Duodenal mucosa (tissue), 2 donors: ENCODE results near the gene LORICRIN.

Experiments used
- H3K27ac ChIP-seq: one replicate; pipeline ENCODE4 v1.7.0; 2013; ENCODE audit warnings: low read depth, low read length
- H3K27me3 ChIP-seq, 2 donors: one replicate each; pipeline ENCODE4 v1.7.0; 2013; ENCODE audit warnings: low read length in 2 of 2, control low read depth in 1 of 2; ENCODE audit not compliant: insufficient read depth in 2 of 2, control insufficient read depth in 1 of 2
- H3K36me3 ChIP-seq, 2 donors: one replicate each; pipeline ENCODE4 v1.7.0; 2013; ENCODE audit warnings: low read length in 2 of 2, control low read depth in 1 of 2; ENCODE audit not compliant: insufficient read depth in 2 of 2, control insufficient read depth in 1 of 2
- H3K4me1 ChIP-seq, 2 donors: one replicate each; pipeline ENCODE4 v1.7.0; 2013; ENCODE audit warnings: low read length in 2 of 2, control low read depth in 1 of 2; ENCODE audit not compliant: insufficient read depth in 2 of 2, control insufficient read depth in 1 of 2
- H3K4me3 ChIP-seq, 2 donors: one replicate each; pipeline ENCODE4 v1.7.0; 2013; ENCODE audit warnings: low read length in 2 of 2, low read depth in 1 of 2
- H3K9ac ChIP-seq, 2 donors: one replicate each; pipeline ENCODE4 v1.7.0; 2013; ENCODE audit warnings: low read length in 2 of 2, low read depth in 1 of 2
- H3K9me3 ChIP-seq, 2 donors: one replicate each; pipeline ENCODE4 v1.7.0; 2013; ENCODE audit warnings: low read length in 2 of 2, control low read depth in 1 of 2; ENCODE audit not compliant: control insufficient read depth in 1 of 2

The LORICRIN gene

DNA sequence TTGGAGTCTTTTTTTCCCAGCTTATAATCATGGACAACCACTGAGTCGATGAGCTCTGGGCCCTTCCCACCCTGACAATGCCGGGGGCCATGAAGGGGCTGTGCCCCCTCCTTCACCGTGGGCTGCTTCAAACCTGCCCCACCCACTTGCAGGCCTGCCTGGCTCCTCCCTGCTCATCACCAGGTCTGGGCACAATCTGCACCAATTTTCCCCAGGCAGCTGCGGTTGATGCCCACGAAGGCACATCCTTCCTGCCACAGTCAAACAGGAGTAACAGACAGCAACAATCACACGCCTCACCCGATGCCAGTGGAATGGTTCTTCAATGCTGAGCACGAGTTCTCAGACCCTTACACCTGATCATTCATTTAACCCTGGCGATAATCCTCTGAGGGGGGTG, 34.4 kb downstream of the LORICRIN start:
- Histone ChIP-seq H3K4me3 (no peak overlapping the region), H3K4me1 (no peaks in the 10 kb centered on the region), H3K27me3 (peaks cover 0 to 2% of the 10 kb centered on the region in 2 donors), H3K27ac (no peak overlapping the region), H3K9me3 (no peaks in the 10 kb centered on the region), H3K36me3 (no peaks in the 10 kb centered on the region), H3K9ac (no peak overlapping the region)

DNA sequence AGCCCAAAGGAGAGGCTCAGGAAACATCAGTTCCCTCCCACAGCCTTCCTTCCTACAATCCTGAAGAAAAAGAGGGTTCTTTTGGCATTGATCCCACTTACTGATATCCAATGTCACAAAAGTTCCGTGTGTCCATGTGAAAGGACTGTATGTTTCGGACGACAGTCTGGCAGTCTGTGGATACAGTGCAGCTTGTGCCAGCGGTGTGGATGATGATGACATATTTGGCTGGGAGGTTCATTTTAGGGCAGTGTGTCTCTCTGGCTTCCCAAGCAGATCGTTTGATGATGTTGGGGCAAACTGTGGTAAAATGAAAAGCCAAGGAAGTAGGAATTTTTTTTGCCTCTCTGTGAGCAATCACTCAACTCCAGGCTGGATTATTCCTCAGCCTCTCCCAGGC, 42.8 kb downstream of the LORICRIN start:
- no peaks in the 10 kb centered on the region for H3K4me1 ChIP-seq
- H3K9ac ChIP-seq, result no peak overlapping the region
- no peak overlapping the region for H3K27ac ChIP-seq
- H3K9me3 ChIP-seq, result no peaks in the 10 kb centered on the region
- peaks cover 0 to 6% of the 10 kb centered on the region in 2 donors for H3K27me3 ChIP-seq
- H3K4me3 ChIP-seq, result no peak overlapping the region
- H3K36me3 ChIP-seq, result no peaks in the 10 kb centered on the region

DNA sequence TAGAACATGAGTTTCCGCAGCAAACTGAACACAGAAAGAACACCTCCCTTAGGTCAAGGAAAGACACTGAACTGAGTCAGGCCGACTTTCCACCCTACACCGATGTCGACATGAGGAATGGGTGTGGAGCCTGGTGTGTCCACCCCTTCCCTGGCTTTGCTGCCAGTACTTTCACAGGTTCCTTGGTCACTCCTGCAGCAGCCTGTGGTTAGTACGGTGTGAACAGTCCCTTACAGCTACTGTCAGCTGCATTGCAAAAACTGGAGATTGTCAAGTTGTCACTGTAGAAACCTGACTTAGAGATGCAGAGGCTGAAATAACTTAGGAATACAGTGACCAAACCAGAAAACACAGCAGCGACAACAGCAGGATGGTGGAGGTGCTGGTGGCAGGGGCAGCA, 46.2 kb downstream of the LORICRIN start:
- no peak overlapping the region for H3K9ac ChIP-seq
- H3K4me1 ChIP-seq, result no peaks in the 10 kb centered on the region
- no peak overlapping the region for H3K27ac ChIP-seq
- H3K9me3 ChIP-seq, result no peaks in the 10 kb centered on the region
- no peaks in the 10 kb centered on the region for H3K36me3 ChIP-seq
- no peak overlapping the region for H3K4me3 ChIP-seq
- H3K27me3 ChIP-seq, result peaks cover 0 to 3% of the 10 kb centered on the region in 2 donors

DNA sequence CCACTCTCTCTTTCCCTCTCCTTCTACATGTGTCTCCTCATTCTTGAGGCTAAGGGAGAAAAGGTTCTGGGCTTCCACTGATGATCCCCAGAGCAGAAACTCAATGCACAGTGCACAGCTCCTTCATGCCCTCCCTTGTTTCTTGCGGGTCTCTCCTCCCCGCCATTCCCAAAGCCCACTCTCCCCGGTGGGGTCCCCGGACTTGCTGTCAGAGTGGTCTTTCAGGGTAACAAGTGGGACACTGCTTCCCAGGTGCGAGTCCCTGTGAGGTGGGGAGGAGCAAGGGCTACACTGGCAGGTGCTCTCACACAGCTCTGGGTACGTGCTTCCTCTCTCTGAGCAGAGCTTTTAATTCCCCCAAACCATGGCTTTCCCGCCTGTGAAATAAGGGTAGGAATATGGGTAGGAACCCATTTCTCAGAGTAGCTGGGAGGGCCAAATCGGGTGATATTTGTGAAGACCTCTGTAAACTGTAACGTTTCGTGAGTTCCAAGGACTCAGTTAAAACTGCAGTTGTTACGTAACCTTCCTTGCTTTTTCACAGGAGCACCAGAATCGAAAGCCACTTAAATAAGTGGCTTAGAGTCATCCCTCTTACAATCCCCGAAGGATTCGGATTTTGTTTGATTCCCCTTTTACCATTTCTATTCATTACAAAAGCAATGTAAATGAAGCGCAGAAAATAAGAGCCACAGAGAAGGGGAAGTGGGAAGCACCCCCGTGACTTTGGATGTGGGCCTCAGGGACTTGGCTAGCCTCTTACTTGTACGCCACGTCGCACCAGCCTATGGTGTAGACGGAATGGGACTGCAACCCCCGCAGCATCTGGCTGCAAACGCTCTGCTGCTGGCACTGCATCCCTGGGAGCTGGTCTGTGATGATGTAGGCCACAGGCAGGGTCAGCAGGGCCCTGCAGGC, 47.1 kb downstream of the LORICRIN start:
- Histone ChIP-seq H3K4me1 (no peaks in the 10 kb centered on the region), H3K36me3 (no peaks in the 10 kb centered on the region)

DNA sequence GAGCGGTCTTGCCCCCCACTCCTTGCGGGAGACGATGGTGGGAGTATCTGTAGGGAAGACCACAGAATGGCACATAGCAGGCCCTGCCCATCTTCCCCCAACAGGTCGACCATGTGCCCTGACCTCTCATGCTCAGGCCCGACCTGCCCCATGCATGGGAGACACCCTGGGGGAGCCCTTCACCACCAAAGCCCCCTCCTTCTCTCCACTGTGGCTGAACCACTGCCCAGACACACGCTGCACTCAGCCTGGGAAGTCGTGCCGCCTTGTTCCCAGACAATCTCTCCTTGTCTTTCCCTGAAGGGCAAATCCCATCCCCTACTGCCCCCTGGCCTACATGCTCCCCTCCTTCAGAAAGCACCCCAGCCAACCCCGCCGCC, 47.7 kb downstream of the LORICRIN start:
- no peak overlapping the region for H3K9ac ChIP-seq

More for the DNA sequence above, 47.1 kb downstream of the LORICRIN start:
- H3K9me3 ChIP-seq, result no peaks in the 10 kb centered on the region
- no peak overlapping the region for H3K27ac ChIP-seq
- no peak overlapping the region for H3K9ac ChIP-seq
- H3K27me3 ChIP-seq, result peaks cover 0 to 3% of the 10 kb centered on the region in 2 donors
- no peak overlapping the region for H3K4me3 ChIP-seq

DNA sequence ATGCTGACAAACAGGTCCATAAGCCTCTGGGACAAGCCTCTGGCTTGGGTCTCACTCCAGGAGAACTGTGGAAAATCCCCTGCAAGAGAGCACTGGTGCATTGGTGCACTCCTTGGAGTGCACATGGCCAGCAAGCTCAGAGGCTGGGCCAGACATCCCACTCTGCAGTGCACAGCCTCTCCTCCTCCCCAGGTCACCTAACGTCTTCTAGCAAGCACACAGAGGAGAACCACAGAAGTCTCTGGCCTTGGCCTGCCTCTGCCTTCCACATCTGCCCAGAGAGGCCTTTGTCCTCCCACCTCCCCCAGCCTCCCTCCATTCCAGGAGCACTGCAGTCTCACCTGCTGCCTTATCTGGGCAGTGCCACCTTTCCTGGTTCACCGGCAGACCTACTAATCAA, 49.1 kb downstream of the LORICRIN start:
- no peak overlapping the region for H3K9ac ChIP-seq

More for the DNA sequence above, 47.7 kb downstream of the LORICRIN start:
- H3K9me3 ChIP-seq, result no peaks in the 10 kb centered on the region
- no peak overlapping the region for H3K4me3 ChIP-seq
- no peaks in the 10 kb centered on the region for H3K4me1 ChIP-seq
- no peak overlapping the region for H3K27ac ChIP-seq
- peaks cover 0 to 3% of the 10 kb centered on the region in 2 donors for H3K27me3 ChIP-seq
- H3K36me3 ChIP-seq, result no peaks in the 10 kb centered on the region

DNA sequence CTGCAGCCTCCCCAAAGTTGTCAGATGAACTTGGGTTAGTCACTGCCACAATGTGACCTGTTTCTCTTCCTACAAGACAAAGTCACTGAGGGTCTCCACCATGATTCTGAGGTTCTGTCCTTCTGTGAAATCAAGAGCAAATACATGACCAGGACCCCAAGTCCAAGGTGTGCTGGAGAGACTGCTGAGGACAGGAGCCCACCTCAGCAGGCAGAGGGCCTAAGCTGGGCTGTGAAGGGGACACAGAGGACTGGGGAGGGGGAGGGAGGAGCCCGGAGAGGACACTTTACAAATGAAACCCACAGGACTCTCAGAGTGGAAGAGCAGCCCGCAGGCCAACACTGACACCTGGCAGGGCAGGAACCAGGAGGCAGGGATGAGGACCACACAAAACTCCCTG, 50.0 kb downstream of the LORICRIN start:
- Histone ChIP-seq H3K9me3 (no peaks in the 10 kb centered on the region), H3K9ac (no peak overlapping the region), H3K36me3 (no peaks in the 10 kb centered on the region), H3K27ac (no peak overlapping the region), H3K4me1 (no peaks in the 10 kb centered on the region), H3K27me3 (no peaks in the 10 kb centered on the region), H3K4me3 (no peak overlapping the region)

More for the DNA sequence above, 49.1 kb downstream of the LORICRIN start:
- Histone ChIP-seq H3K27me3 (no peaks in the 10 kb centered on the region), H3K27ac (no peak overlapping the region), H3K9me3 (no peaks in the 10 kb centered on the region), H3K36me3 (no peaks in the 10 kb centered on the region), H3K4me3 (no peak overlapping the region), H3K4me1 (no peaks in the 10 kb centered on the region)

DNA sequence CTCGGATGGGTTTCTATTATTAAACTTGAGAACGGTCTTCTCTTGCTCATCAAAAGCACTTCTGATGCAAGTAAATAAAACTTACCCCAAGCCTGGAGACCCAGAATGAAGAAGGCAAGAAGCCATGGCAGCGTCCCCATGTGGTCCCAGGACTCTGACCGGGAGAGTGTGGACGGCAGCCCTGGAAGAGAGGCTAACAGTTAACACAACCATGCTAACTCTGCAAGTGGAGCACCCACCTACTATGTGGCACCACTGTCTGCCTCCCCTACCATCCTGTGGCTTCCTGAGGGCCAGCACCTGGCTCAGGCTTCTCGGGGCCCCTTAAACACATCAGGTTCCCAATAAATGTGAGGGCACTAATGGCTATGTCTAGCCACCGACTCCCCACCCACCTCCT, 51.0 kb downstream of the LORICRIN start:
- Histone ChIP-seq H3K4me3 (no peak overlapping the region), H3K4me1 (no peaks in the 10 kb centered on the region), H3K36me3 (no peaks in the 10 kb centered on the region), H3K27ac (no peak overlapping the region), H3K9ac (no peak overlapping the region), H3K27me3 (no peaks in the 10 kb centered on the region), H3K9me3 (no peaks in the 10 kb centered on the region)
